Measurements from ENCODE around the gene ZNF326.

Gene ZNF326

GRCh38 chr1:90067194-90067931 lies 72.5 kb downstream of the ZNF326 start:
- H3K79me2 ChIP-seq: no peaks in the 10 kb centered on the region
- no peaks in the 10 kb centered on the region for H3K36me3 ChIP-seq (ENCODE audit: control insufficient read depth, insufficient read depth, low read length)
- no peak overlapping the region for H3K4me2 ChIP-seq (ENCODE audit: low read length)

GRCh38 chr1:90068611-90069280 lies 73.8 kb downstream of the ZNF326 start:
- TF ChIP-seq CTCF (IDR thresholded peaks at IDR 0.05): no peak
- H3K4me3 ChIP-seq (ENCODE audit: low read depth, low read length): no peak overlapping the region
- H3K36me3 ChIP-seq (ENCODE audit: control insufficient read depth, insufficient read depth, low read length): no peaks in the 10 kb centered on the region
- no peak overlapping the region for H2AFZ ChIP-seq
- H3K79me2 ChIP-seq: no peaks in the 10 kb centered on the region
- no peaks in the 10 kb centered on the region for H3K9me3 ChIP-seq (ENCODE audit: control insufficient read depth, low read length)
- no peak overlapping the region for H3K9ac ChIP-seq
- no peak overlapping the region for H3K27ac ChIP-seq
- H3K4me1 ChIP-seq: no peaks in the 10 kb centered on the region
- H3K4me2 ChIP-seq (ENCODE audit: low read length): no peak overlapping the region
- H3K27me3 ChIP-seq (ENCODE audit: control insufficient read depth, insufficient read depth, low read length): no peaks in the 10 kb centered on the region

More at GRCh38 chr1:90067194-90067931, 72.5 kb downstream of the ZNF326 start:
- H3K27ac ChIP-seq: no peak overlapping the region
- no peaks in the 10 kb centered on the region for H3K27me3 ChIP-seq (ENCODE audit: control insufficient read depth, insufficient read depth, low read length)
- H3K4me1 ChIP-seq: no peaks in the 10 kb centered on the region
- H3K9ac ChIP-seq: no peak overlapping the region
- H3K4me3 ChIP-seq (ENCODE audit: low read depth, low read length): no peak overlapping the region
- no peak for TF ChIP-seq CTCF (IDR thresholded peaks at IDR 0.05)
- H3K9me3 ChIP-seq (ENCODE audit: control insufficient read depth, low read length): no peaks in the 10 kb centered on the region
- no peak overlapping the region for H2AFZ ChIP-seq

GRCh38 chr1:90074137-90074536 lies 79.2 kb downstream of the ZNF326 start:
- H3K27me3 ChIP-seq (ENCODE audit: control insufficient read depth, insufficient read depth, low read length): no peaks in the 10 kb centered on the region
- no peak overlapping the region for H3K9ac ChIP-seq
- no peaks in the 10 kb centered on the region for H3K79me2 ChIP-seq
- H3K4me2 ChIP-seq (ENCODE audit: low read length): no peak overlapping the region
- no peak for TF ChIP-seq CTCF (IDR thresholded peaks at IDR 0.05)
- no peak overlapping the region for H2AFZ ChIP-seq
- H3K9me3 ChIP-seq (ENCODE audit: control insufficient read depth, low read length): no peaks in the 10 kb centered on the region
- H3K36me3 ChIP-seq (ENCODE audit: control insufficient read depth, insufficient read depth, low read length): no peaks in the 10 kb centered on the region
- no peak overlapping the region for H3K4me3 ChIP-seq (ENCODE audit: low read depth, low read length)
- no peaks in the 10 kb centered on the region for H3K4me1 ChIP-seq
- no peak overlapping the region for H3K27ac ChIP-seq

GRCh38 chr1:90074566-90074965 lies 79.7 kb downstream of the ZNF326 start:
- H3K9me3 ChIP-seq (ENCODE audit: control insufficient read depth, low read length): no peaks in the 10 kb centered on the region
- H3K4me3 ChIP-seq (ENCODE audit: low read depth, low read length): no peak overlapping the region
- no peak overlapping the region for H3K27ac ChIP-seq
- no peaks in the 10 kb centered on the region for H3K79me2 ChIP-seq
- TF ChIP-seq CTCF (IDR thresholded peaks at IDR 0.05): no peak
- H3K36me3 ChIP-seq (ENCODE audit: control insufficient read depth, insufficient read depth, low read length): no peaks in the 10 kb centered on the region
- no peak overlapping the region for H3K4me2 ChIP-seq (ENCODE audit: low read length)
- no peaks in the 10 kb centered on the region for H3K4me1 ChIP-seq
- no peak overlapping the region for H2AFZ ChIP-seq
- H3K27me3 ChIP-seq (ENCODE audit: control insufficient read depth, insufficient read depth, low read length): no peaks in the 10 kb centered on the region
- no peak overlapping the region for H3K9ac ChIP-seq
